GM12891 (cell line): ENCODE measurements around the gene MYEOV.

Experiments used
- DNase-seq: peaks from one replicate; pipeline ENCODE4 v3.0.0; 2011; ENCODE audit warnings: low spot score; ENCODE audit not compliant: insufficient read length
- FAIRE-seq: peaks from 2 replicates; lab custom pipeline; 2011; peaks lifted over from hg19 to GRCh38; lab: Jason Lieb, UNC
- PAX5 ChIP-seq: IDR thresholded peaks from 2 replicates; pipeline ENCODE4 v1.6.1; 2011; ENCODE audit warnings: low read length, moderate library complexity, mild to moderate bottlenecking; ENCODE audit not compliant: insufficient read depth, severe bottlenecking
- POLR2A ChIP-seq: IDR thresholded peaks from 2 replicates; pipeline ENCODE4 v1.6.1; 2011; ENCODE audit warnings: low read depth, low read length, control low read depth
- POLR2AphosphoS5 ChIP-seq: IDR thresholded peaks from 2 replicates; pipeline ENCODE4 v1.6.1; 2011; ENCODE audit warnings: low read depth, low read length, control low read depth
- POU2F2 ChIP-seq: IDR thresholded peaks from 2 replicates; pipeline ENCODE4 v1.6.1; 2011; ENCODE audit warnings: low read depth, mild to moderate bottlenecking, control low read depth, low read length, moderate library complexity
- SPI1 ChIP-seq: IDR thresholded peaks from 2 replicates; pipeline ENCODE4 v1.6.1; 2011; ENCODE audit warnings: low read depth, low read length, control low read depth
- TAF1 ChIP-seq: IDR thresholded peaks from 2 replicates; pipeline ENCODE4 v1.6.1; 2011; ENCODE audit warnings: low read depth, low read length, control low read depth

Gene MYEOV

DNA sequence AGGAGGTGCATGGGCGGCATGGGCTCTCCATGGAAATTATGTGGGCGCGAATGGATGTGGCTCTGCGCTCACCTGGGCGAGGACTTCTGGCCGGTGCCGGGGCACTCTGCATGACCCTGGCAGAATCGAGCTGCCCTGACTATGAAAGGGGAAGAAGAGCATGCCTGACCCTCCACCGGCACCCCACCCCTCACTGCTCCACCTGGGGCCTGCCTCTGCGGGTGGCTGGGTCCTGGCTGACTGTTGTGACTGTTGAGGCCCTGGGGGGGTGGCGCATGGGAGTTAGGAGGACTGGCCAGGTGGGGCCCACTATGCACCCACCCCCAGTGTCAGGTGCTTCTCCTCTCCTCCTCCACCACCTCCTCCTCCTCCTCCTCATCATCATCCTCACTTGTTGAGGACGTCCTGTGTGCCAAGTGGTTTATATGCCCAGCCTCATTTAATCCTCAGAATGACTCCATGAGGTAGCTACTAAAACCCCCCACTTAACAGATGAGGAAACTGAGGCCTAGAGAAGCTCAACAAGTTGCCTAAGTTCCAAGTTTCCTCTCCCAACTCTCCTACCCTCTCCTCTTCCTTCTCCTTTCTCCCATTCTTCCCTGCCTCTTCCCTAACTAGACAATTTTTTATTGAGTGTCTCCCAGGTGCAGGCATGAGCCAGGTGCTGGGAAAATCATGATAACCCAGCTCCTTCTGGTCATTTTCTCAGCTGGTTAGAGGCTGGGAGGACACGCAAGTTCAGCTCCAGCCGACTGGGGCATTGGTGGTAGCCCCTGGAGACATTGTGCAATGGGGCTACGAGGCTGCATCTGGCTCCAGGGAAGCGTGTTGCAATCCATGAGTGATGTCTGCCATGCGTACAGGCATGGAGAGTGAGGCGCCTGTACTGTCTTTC is 2.3 kb downstream of the MYEOV start:
- TF ChIP-seq PAX5 (no peak), POU2F2 (no peak), POLR2A (no peak), TAF1 (no peak), SPI1 (no peak), POLR2AphosphoS5 (no peak)
- FAIRE-seq (no peak), DNase-seq (no peak)

DNA sequence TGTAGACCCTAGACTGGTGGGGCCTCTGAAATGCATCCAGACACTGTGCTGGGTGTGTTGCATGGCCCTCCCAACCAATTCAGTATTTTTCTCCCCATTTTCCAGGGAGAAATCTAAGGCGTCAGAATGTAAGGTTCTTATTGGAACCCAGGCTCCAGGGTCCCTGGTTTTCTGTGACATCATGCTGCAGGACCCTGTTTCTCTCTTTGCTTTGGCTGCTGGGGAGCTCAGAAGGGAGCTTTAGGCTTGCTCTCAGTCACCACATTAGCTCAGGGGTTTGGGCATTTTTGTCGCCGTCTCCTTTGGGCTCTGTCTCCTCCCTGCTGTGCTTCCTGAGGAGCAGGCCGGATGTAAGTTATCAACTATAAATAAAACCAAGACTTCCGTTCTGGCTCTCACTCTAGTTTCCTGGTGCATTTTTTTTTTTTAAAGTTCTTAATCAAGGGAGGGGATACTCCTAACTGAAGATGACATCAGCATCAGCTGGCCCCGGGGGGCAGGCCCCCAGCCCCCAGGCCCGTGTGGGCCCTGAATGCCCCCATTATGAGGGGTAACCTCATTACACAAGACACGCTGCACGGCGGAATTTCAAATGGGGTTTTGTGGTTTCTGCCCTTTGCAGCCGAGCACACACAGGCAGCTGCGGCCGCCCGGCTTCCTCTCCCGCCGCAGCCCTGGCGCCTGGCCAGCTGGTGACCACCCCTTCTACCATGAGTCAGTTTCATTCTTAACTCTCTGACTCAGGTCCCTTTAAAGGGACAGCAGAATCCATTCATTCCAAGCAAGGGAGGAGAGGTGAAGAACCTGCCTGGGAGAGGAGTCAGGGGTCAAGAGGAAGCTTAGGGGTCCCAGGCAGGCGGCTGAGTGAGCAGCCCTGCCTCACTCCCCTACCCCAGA is 3.2 kb downstream of the MYEOV start:
- TF ChIP-seq PAX5 (peak; percentile 45), TAF1 (no peak), POU2F2 (peak; percentile 71)
- FAIRE-seq (peak; percentile 77), DNase-seq (peak; percentile 74)

DNA sequence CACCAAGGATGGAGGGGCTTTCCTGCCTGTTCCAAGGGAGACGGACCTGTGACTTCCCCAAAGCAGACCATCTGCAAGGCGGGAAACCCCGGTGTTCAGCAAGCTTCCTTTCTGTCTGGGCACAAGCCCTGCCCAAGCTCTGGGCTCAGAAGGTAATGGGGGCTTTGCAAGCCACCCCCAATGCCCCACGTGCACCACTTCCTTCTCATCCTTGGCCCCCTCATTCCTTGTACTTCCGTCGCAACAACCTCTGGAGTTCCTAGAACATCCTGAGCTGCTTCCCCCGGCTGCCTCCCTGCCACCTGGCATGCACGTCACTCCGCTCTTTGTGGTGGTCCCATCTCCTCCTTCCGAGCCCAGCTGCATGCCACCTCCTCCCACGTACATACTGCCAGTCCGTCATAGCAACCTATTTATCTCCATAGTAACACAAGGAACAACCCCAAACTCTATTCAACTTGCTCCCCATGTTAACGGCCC is 3.9 kb downstream of the MYEOV start:
- TF ChIP-seq SPI1 (peak; percentile 54), TAF1 (no peak)
- DNase-seq (no peak), FAIRE-seq (no peak)

DNA sequence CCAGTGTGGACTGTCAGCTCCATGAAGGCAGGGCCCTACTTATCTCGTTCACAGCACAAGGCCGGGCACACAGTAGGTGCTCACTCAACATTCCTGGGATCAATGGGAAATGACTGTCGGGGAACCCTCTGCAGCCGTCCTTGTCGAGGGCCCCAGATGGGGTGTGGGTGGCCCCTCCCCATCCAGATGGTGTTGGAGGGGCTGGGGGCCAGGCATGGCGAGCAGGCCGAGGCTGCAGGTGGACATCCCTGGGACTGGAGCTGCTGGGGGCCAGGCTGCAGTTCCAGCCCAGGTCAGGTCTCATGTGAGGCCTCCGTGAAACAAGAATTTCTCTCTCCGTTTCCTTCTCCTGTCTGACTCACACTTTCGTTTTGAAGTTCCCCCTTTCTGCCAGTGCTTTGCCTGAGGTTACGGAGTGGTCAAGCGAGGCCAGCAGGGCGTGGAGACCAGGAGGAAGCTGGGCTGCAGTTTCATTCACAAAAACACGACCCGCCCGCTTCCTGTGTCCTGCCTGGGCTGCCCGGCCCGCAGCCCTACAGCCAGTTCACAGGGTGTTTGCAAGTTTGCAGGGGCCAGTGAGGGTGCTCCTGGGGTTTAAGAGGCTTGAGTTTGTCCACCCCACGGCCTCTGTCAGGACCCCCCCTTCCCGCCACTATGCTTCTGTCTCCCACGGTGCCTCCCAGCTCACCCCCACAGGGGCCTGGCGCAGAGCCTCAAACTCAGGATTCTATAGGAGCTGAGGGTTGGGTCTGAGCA is 4.5 kb downstream of the MYEOV start:
- DNase-seq: peak; percentile 74
- TF ChIP-seq POLR2A (0 out of 2 replicates have a peak, but pooled peaks have one; percentile 42), SPI1 (peak; percentile 61), POLR2AphosphoS5 (0 out of 2 replicates have a peak, but pooled peaks have one; percentile 32), POU2F2 (no peak), PAX5 (peak; percentile 66)
- peak; percentile 52 for FAIRE-seq

DNA sequence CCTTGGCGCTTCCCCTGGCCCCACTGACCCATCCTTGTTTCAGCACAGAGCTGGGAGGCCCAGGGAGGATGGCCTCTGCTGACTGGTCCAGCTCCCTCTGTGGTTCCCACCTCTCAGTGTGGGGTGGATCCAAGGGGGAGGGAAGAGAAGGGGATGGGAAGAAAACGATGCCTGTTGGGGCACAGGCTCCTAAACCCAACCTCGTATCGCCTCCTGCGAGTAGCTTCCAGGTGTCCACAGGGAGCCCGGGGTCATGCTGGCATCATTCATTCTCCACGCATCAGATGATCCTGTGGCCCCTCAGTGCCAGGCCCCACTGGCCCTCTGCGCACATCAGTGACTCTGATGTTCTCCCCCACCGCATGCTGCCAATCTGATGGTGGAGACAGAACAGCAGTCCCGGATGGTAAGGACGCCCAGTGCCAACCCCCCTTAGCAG is 5.1 kb downstream of the MYEOV start:
- FAIRE-seq (no peak), DNase-seq (no peak)
- TF ChIP-seq TAF1 (no peak), PAX5 (no peak), POLR2A (no peak)

DNA sequence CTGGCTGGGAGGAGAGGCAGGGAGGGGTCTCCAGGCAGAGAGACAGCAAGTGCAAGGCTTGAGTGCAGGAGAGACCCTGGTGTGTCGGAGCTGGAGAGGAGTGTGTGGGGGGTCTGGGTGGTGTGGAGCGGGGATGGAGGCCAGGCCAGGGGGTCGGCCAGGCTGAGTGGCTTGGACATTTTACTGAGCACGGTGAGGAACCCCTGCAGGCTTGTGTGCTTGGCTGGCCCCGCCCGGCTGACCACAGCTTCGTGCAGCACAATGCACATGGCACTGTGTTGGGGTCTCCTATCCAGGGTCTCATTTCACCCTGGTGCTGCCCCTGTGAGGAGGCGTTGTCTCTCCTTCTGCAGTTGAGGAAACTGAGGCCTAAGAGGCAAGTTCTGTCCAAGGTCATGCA is 5.6 kb downstream of the MYEOV start:
- no peak for TF ChIP-seq POLR2A
- no peak for TF ChIP-seq PAX5
- no peak for TF ChIP-seq TAF1
- no peak for TF ChIP-seq POLR2AphosphoS5
- TF ChIP-seq SPI1: no peak
- no peak for TF ChIP-seq POU2F2
- DNase-seq (no peak), FAIRE-seq (no peak)

DNA sequence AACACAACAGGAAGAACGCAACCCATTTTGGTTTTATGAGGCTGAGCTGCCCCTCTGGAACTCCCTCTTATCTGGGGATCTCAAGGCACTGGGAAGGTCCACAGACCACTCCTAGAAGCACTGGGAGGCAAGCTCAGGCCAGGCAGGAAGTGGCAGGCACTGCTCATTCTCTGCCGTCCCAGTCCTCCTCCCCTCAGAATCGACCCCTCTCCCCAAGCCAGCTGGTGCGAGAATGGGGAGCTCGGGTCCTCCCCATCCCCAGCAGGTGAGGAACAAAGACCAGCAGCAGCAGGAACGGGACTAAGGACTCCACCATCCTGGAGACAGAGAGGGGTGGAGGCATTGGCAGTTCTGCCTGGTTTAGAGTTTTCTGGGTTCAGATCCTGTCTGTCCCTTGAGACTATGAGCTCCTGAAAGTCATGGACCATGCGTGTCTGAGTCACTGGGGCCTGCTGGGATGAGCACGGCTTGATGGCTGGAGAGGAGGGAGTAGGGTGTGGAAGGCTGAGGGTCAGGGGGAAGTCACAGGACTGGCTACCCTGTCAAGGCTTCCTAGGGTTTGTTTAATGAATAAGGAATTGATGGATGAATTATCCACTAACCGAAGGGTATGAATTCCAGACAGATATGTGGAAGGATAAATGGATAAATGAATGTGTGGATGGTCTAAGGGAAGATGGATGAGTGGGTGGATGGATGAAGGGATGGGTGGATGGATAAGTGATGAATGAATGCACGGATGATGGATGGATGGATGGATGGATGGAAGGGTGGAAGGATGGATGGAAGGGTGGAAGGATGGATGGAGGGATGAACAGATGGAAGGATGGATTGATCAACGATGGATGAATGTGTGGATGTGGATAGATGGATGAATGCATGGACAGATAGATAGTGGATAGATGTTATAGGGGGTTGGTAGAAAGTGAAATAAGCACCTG is 6.4 kb downstream of the MYEOV start:
- FAIRE-seq: no peak
- DNase-seq: no peak

DNA sequence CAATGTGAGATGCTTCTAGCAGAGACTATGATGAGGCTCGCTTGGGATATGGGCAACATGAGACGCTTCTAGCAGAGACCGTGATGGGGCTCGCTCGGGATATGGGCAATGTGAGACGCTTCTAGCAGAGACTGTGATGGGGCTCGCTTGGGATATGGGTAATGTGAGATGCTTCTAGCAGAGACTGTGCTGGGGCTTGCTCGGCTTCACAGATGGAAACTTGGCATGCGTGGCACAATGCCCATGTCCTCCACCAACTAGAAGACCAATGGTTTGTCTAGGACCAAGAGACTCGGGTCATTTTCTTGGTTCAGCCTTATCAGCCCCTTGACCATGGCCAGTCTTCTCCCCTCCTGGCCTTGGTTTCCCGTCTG is 7.1 kb downstream of the MYEOV start:
- FAIRE-seq: no peak
- DNase-seq: no peak
- TF ChIP-seq POLR2A (no peak), PAX5 (no peak), POLR2AphosphoS5 (no peak), SPI1 (no peak), POU2F2 (no peak), TAF1 (no peak)

More for the DNA sequence above, 6.4 kb downstream of the MYEOV start:
- TF ChIP-seq PAX5: no peak
- no peak for TF ChIP-seq SPI1
- no peak for TF ChIP-seq TAF1
- no peak for TF ChIP-seq POU2F2
- TF ChIP-seq POLR2A: no peak
